ENCODE results near the gene H2BW2.

- TF ChIP-seq ZNF253 (CRISPR knock-in tag; conservative IDR thresholded peaks at IDR 0.05): no peak
- no peak for TF ChIP-seq EZH2 (IDR thresholded peaks at IDR 0.05; ENCODE audit: borderline replicate concordance, low read depth, low read length)
- TF ChIP-seq, protein P1, sequence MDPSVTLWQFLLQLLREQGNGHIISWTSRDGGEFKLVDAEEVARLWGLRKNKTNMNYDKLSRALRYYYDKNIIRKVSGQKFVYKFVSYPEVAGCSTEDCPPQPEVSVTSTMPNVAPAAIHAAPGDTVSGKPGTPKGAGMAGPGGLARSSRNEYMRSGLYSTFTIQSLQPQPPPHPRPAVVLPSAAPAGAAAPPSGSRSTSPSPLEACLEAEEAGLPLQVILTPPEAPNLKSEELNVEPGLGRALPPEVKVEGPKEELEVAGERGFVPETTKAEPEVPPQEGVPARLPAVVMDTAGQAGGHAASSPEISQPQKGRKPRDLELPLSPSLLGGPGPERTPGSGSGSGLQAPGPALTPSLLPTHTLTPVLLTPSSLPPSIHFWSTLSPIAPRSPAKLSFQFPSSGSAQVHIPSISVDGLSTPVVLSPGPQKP (CRISPR knock-in tag; IDR thresholded peaks at IDR 0.05): no peak
- no peak for TF ChIP-seq EP300 (IDR thresholded peaks at IDR 0.05; ENCODE audit: low read length)
- TF ChIP-seq NELFE (IDR thresholded peaks at IDR 0.05; ENCODE audit: insufficient read depth, insufficient read length): no peak
- TF ChIP-seq L3MBTL2 (IDR thresholded peaks at IDR 0.05): no peak
- no peak for TF ChIP-seq NCOR1 (IDR thresholded peaks at IDR 0.05)
- no peak for TF ChIP-seq POLR2A (conservative IDR thresholded peaks at IDR 0.05)
- TF ChIP-seq DDX20 (tag; IDR thresholded peaks at IDR 0.05; ENCODE audit: low read depth): no peak
- TF ChIP-seq NRF1 (conservative IDR thresholded peaks at IDR 0.05 in 1 of 2, IDR thresholded peaks at IDR 0.05 in 1 of 2): no peak
- TF ChIP-seq RCOR1 (IDR thresholded peaks at IDR 0.05; ENCODE audit: borderline replicate concordance in 1 of 2, low read depth in 2 of 2, low read length in 2 of 2): no peak
- TF ChIP-seq LARP7 (IDR thresholded peaks at IDR 0.05): no peak
Measured at GRCh38 chrX:104018126-104018525, 21.6 kb upstream of the H2BW2 start.

Measured in K562 (cell line).